ENCODE data around the gene CIPC.

CIPC gene

DNA sequence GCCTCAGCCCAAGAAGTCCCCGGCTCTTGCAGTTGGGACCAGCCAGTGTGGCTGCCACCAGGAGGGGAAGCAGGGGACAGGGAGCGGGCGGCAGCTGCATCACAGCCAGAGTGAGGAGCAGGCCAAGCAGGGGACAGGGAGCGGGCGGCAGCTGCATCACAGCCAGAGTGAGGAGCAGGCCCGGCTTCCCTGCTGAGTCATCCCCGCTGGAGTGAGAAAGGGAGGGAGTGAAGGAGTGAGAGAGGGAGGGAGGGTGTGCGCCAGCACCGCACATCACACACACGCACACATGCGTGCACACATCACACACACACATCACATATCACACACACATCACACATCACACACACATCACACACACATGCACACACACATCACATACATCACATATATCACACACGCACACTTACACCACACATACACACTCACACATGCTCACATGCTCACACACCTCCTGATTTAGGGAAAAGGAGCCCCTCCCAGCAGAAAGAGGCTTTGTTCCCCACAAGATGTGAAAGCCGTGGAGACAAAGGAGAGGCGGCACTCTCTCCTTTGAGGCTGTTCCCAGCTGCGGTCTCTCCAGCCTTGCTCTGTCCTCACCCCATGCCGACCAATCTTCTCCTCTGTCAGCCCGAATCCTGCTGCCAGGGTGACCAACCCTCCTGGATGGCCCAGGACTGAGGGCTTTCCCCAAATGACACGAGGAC lies 60.3 kb downstream of the CIPC start:
- DNase-seq: peak; percentile 94

DNA sequence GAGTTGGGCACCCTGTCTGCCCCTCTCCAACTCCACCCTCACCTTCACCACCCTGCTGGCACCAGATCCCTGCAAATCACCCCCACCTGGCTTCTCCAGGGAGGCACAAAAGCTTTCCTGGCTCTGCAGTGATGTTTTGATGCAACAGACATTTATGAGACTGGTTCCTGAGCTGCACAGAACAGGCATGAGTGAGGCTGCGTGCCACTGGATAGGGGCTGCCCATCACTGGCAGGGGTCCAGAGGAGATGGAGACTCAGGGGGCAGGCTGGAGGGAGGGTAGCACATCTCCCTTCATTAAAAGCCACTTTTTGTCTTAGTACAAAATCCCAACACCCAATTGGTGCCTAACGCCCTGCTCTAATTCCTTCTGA lies 60.8 kb downstream of the CIPC start:
- DNase-seq: no peak

DNA sequence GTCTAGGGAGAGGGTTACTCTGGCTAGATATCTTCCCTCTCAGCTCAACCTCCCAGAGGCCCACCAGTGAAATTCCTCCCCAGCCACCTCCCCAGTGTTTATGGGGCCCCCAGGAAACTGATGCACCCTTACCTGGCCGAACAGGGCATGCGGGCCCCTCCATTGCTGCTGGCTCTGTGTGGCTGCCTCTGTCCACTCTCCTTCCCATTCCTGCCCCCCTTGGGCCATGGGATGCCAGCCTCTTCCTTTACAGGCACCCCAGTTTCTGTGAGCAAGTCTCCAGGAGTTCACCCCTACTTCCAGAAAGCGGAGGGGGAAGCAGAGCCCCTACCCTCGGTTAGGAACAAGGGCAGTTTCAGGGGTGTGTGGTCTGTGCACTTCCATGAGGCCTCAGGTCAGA lies 63.0 kb downstream of the CIPC start:
- DNase-seq: no peak

All from DMS53 (cell line).